Ishikawa (cell line): ENCODE results near the gene HYCC2.

Experiments used
- RAD21 ChIP-seq: IDR thresholded peaks from 2 replicates; pipeline ENCODE4 v1.6.1; 2012; ENCODE audit warnings: low read depth
- REST ChIP-seq: IDR thresholded peaks from 2 replicates; pipeline ENCODE4 v1.6.1; 2012; ENCODE audit warnings: low read depth, mild to moderate bottlenecking

- TF ChIP-seq RAD21 = no peak
- no peak for TF ChIP-seq REST
Observed at GRCh38 chr2:201105759-201106158, 34.3 kb upstream of the HYCC2 start.
